PFSK-1 (cell line): ENCODE results near the gene RRH.

Experiments used
- FOXP2 ChIP-seq: optimal IDR thresholded peaks from 2 replicates; pipeline ENCODE3; 2011; ENCODE audit warnings: borderline replicate concordance, control low read depth, inconsistent platforms; ENCODE audit not compliant: insufficient read depth; ENCODE audit errors: extremely low read length, extremely low read depth
- POLR2AphosphoS5 ChIP-seq: IDR thresholded peaks from 2 replicates; pipeline ENCODE4 v1.6.1; 2012; ENCODE audit warnings: low read depth, mild to moderate bottlenecking, control low read depth, low read length, moderate library complexity
- REST ChIP-seq, 2 experiments: IDR thresholded peaks; 2 replicates each; pipeline versions ENCODE4 v1.6.1 to v1.8.0; 2011 to 2012; ENCODE audit warnings: low read depth in 2 of 2, low read length in 2 of 2, control low read depth in 1 of 2, inconsistent platforms in 1 of 2, mild to moderate bottlenecking in 1 of 2, moderate library complexity in 1 of 2; ENCODE audit not compliant: insufficient read depth in 1 of 2
- SIN3A ChIP-seq: IDR thresholded peaks from 2 replicates; pipeline ENCODE4 v1.6.1; 2012; ENCODE audit warnings: mild to moderate bottlenecking, low read length, moderate library complexity, borderline replicate concordance; ENCODE audit not compliant: insufficient read depth
- TAF1 ChIP-seq: IDR thresholded peaks from 2 replicates; pipeline ENCODE4 v1.6.1; 2012; ENCODE audit warnings: low read length, control low read depth, borderline replicate concordance; ENCODE audit not compliant: insufficient read depth

- TF ChIP-seq REST (IDR thresholded peaks at IDR 0.05; ENCODE audit: insufficient read depth in 1 of 2, low read depth in 2 of 2, low read length in 2 of 2) (no peak), TAF1 (no peak), POLR2AphosphoS5 (no peak), SIN3A (no peak), FOXP2 (no peak)
Observed at GRCh38 chr4:109801099-109801789, 26.5 kb upstream of the RRH start.
